Neural cell (in vitro differentiated cells): Measurements from ENCODE around the gene FGGY. TPM values are rescaled to one million over a fixed set of nuclear protein-coding genes. Genes with fewer than 3 reads are reported as not detected.

Source experiments
- H2AFZ ChIP-seq: fragments of 200-600, 300-800 bp; sonication (generic), shearing (Covaris generic); 2 replicates; pipeline ENCODE4 v1.6.0; 2014; ENCODE audit warnings: low read depth, mild to moderate bottlenecking, antibody characterized with exemption, low read length, moderate library complexity
- H3F3A ChIP-seq: fragments of 200-600 bp; shearing (Covaris generic); 2 replicates; pipeline ENCODE4 v1.6.1; 2016; ENCODE audit warnings: mild to moderate bottlenecking, moderate library complexity, mixed read lengths, antibody characterized with exemption, low read length; ENCODE audit not compliant: insufficient read depth, poor library complexity, severe bottlenecking
- H3K27ac ChIP-seq: fragments of 200-600, 300-800 bp; sonication (generic), shearing (Covaris generic); 2 replicates; pipeline ENCODE4 v1.5.1; 2014; ENCODE audit warnings: mild to moderate bottlenecking, low read length, moderate library complexity
- H3K27me3 ChIP-seq: fragments of 300-800, 200-600 bp; sonication (generic), shearing (Covaris generic); 2 replicates; pipeline ENCODE4 v1.6.0; 2014; ENCODE audit warnings: mild to moderate bottlenecking, low read depth, low read length, moderate library complexity; ENCODE audit not compliant: insufficient read depth
- H3K36me3 ChIP-seq: fragments of 300-800, 200-600 bp; sonication (generic), shearing (Covaris generic); 2 replicates; pipeline ENCODE4 v1.5.1; 2014; ENCODE audit warnings: mild to moderate bottlenecking, antibody characterized with exemption, low read length, moderate library complexity; ENCODE audit not compliant: insufficient read depth
- H3K4me2 ChIP-seq: fragments of 300-800, 200-600 bp; sonication (generic), shearing (Covaris generic); 2 replicates; pipeline ENCODE4 v1.6.0; 2014; ENCODE audit warnings: mild to moderate bottlenecking, low read length
- H3K4me3 ChIP-seq: fragments of 300-800, 200-600 bp; sonication (generic), shearing (Covaris generic); 2 replicates; pipeline ENCODE4 v1.5.1; 2014; ENCODE audit warnings: mild to moderate bottlenecking, low read length, moderate library complexity
- H3K79me2 ChIP-seq: fragments of 200-600 bp; shearing (Covaris generic); replicated peaks from 2 replicates; pipeline ENCODE4 v1.6.0; 2014; ENCODE audit warnings: mild to moderate bottlenecking, low read length, moderate library complexity; ENCODE audit not compliant: insufficient read depth
- H3K9ac ChIP-seq: fragments of 300-800, 200-600 bp; sonication (generic), shearing (Covaris generic); 2 replicates; pipeline ENCODE4 v1.6.1; 2016; ENCODE audit warnings: mild to moderate bottlenecking, low read length, mixed read lengths
- H3K9me2 ChIP-seq: fragments of 200-600 bp; shearing (Covaris generic); 2 replicates; pipeline ENCODE4 v1.6.1; 2016; ENCODE audit warnings: mild to moderate bottlenecking, low read length, mixed read lengths; ENCODE audit not compliant: insufficient read depth
- H3K9me3 ChIP-seq: fragments of 200-600, 300-800 bp; sonication (generic), shearing (Covaris generic); 2 replicates; pipeline ENCODE4 v1.6.1; 2016; ENCODE audit warnings: mild to moderate bottlenecking, mixed run types, low read length, moderate library complexity, mixed read lengths
- H4K20me1 ChIP-seq: fragments of 200-600 bp; shearing (Covaris generic); 2 replicates; pipeline ENCODE4 v1.6.1; 2016; ENCODE audit warnings: mild to moderate bottlenecking, mixed run types; ENCODE audit not compliant: insufficient read depth
- CTCF ChIP-seq: fragments of 450-650 bp; IDR thresholded peaks from 2 replicates; pipeline ENCODE4 v1.5.1; 2014; ENCODE audit warnings: antibody characterized with exemption, mild to moderate bottlenecking, moderate library complexity; ENCODE audit not compliant: poor library complexity, severe bottlenecking
- EP300 ChIP-seq: fragments of 450-650 bp; conservative IDR thresholded peaks from 2 replicates; pipeline ENCODE4 v1.6.1; 2014; ENCODE audit warnings: antibody characterized with exemption, mild to moderate bottlenecking, moderate library complexity; ENCODE audit not compliant: poor library complexity, severe bottlenecking
- EZH2 ChIP-seq: fragments of 200-600, 300-800 bp; shearing (Covaris generic), sonication (generic); IDR thresholded peaks from 2 replicates; pipeline ENCODE4 v1.6.1; 2014; ENCODE audit warnings: antibody characterized with exemption, low read length, borderline replicate concordance, mild to moderate bottlenecking; ENCODE audit not compliant: insufficient read depth, poor library complexity, severe bottlenecking
- MXI1 ChIP-seq: fragments of 450-650 bp; conservative IDR thresholded peaks from 2 replicates; pipeline ENCODE4 v1.6.1; 2014; ENCODE audit warnings: antibody characterized with exemption, mild to moderate bottlenecking; ENCODE audit not compliant: poor library complexity, severe bottlenecking
- POLR2AphosphoS5 ChIP-seq: IDR thresholded peaks from 2 replicates; pipeline ENCODE4 v1.6.1; 2012
- RAD21 ChIP-seq: fragments of 450-650 bp; conservative IDR thresholded peaks from 2 replicates; pipeline ENCODE4 v1.6.1; 2014; ENCODE audit warnings: antibody characterized with exemption, mild to moderate bottlenecking, moderate library complexity
- REST ChIP-seq: IDR thresholded peaks from 2 replicates; pipeline ENCODE4 v1.6.1; 2012; ENCODE audit warnings: borderline replicate concordance
- SMC3 ChIP-seq: fragments of 450-650 bp; conservative IDR thresholded peaks from 2 replicates; pipeline ENCODE4 v1.6.1; 2014; ENCODE audit warnings: antibody characterized with exemption, mild to moderate bottlenecking, moderate library complexity; ENCODE audit not compliant: poor library complexity
- TAF1 ChIP-seq: IDR thresholded peaks from 2 replicates; pipeline ENCODE4 v1.6.1; 2012; ENCODE audit warnings: low read depth
- polyA plus RNA-seq: library from polyadenylated mRNA; depleted of rRNA; stranded (reverse); fragments of >200 nt; gene quantifications from 2 replicates; pipeline ENCODE4 v1.2.3, GENCODE V29; 2014

The FGGY gene
- polyA plus RNA-seq, 1 donor from 2014 or later: 7.4 TPM

GRCh38 chr1:59343576-59343840, 46.6 kb downstream of the FGGY start:
- Histone ChIP-seq H3K79me2 (no peaks in the 10 kb centered on the region), H3K36me3 (no peaks in the 10 kb centered on the region), H3K27ac (no peak overlapping the region), H3K4me2 (no peak overlapping the region), H4K20me1 (no peaks in the 10 kb centered on the region), H3K27me3 (no peaks in the 10 kb centered on the region), H3K4me3 (no peak overlapping the region), H3K9me2 (no peaks in the 10 kb centered on the region), H3K9me3 (no peaks in the 10 kb centered on the region), H3K9ac (no peak overlapping the region), H2AFZ (no peak overlapping the region), H3F3A (no peaks in the 10 kb centered on the region)
- no peak for TF ChIP-seq CTCF
- no peak for TF ChIP-seq RAD21
- TF ChIP-seq EZH2: no peak
- no peak for TF ChIP-seq POLR2AphosphoS5
- TF ChIP-seq REST: no peak
- no peak for TF ChIP-seq EP300
- no peak for TF ChIP-seq TAF1
- no peak for TF ChIP-seq SMC3
- no peak for TF ChIP-seq MXI1

GRCh38 chr1:59345221-59345620, 48.3 kb downstream of the FGGY start:
- no peaks in the 10 kb centered on the region for H3K9me3 ChIP-seq
- H3K79me2 ChIP-seq: no peaks in the 10 kb centered on the region
- no peaks in the 10 kb centered on the region for H3F3A ChIP-seq
- H3K9me2 ChIP-seq: no peaks in the 10 kb centered on the region
- H3K4me2 ChIP-seq: no peak overlapping the region
- TF ChIP-seq EP300 (no peak), TAF1 (no peak), POLR2AphosphoS5 (no peak), RAD21 (no peak), CTCF (no peak), EZH2 (no peak), MXI1 (no peak), REST (no peak), SMC3 (no peak)
- H3K27me3 ChIP-seq: no peaks in the 10 kb centered on the region
- no peaks in the 10 kb centered on the region for H4K20me1 ChIP-seq
- H3K4me3 ChIP-seq: no peak overlapping the region
- no peak overlapping the region for H3K9ac ChIP-seq
- no peak overlapping the region for H3K27ac ChIP-seq
- H3K36me3 ChIP-seq: no peaks in the 10 kb centered on the region
- H2AFZ ChIP-seq: no peak overlapping the region
